Gastroesophageal sphincter (tissue), 4 donors: Measurements from ENCODE around the gene SHH. TPM values are rescaled to one million over a fixed set of nuclear protein-coding genes. Genes with fewer than 3 reads are reported as not detected.
A peak's percentile ranks its signal among the peaks of the same experiment; 100 is the strongest.

Experiments
- ATAC-seq: fragments of 150-250 bp; one replicate; pipeline ENCODE4 v1.9.1; 2016; ENCODE audit warnings: mild to moderate bottlenecking, moderate library complexity
- H3K27ac ChIP-seq, 4 donors: fragments of 200-600 bp; sonication (generic) in 3 of 4; 1 replicate in 3 of 4; 2 replicates in 1 of 4; pipeline ENCODE4 v1.5.1; 2016 to 2019
- H3K27me3 ChIP-seq: fragments of 200-600 bp; sonication (generic); one replicate; pipeline ENCODE4 v1.5.1; 2019
- H3K36me3 ChIP-seq, 2 donors: fragments of 200-600 bp; sonication (generic); one replicate each; pipeline ENCODE4 v1.5.1; 2019; ENCODE audit warnings: control low read depth in 1 of 2
- H3K4me1 ChIP-seq, 3 donors: fragments of 200-600 bp; sonication (generic); 1 replicate in 2 of 3; 2 replicates in 1 of 3; pipeline ENCODE4 v1.5.1; 2016 to 2019; ENCODE audit warnings: control low read depth in 2 of 3
- H3K4me3 ChIP-seq, 2 donors: fragments of 200-600 bp; sonication (generic); one replicate each; pipeline ENCODE4 v1.5.1; 2019; ENCODE audit warnings: mild to moderate bottlenecking in 1 of 2, moderate library complexity in 1 of 2
- H3K9me3 ChIP-seq, 3 donors: fragments of 200-600 bp; sonication (generic); one replicate each; pipeline ENCODE4 v1.5.1; 2017 to 2019; ENCODE audit warnings: control low read depth in 2 of 3
- CTCF ChIP-seq, 4 experiments: fragments of 200-600 bp in 2 of 4; fragments of 450-650 bp in 2 of 4; sonication (generic) in 1 of 4; IDR thresholded peaks; one replicate each; pipeline ENCODE4 v1.5.1; 2017 to 2019; ENCODE audit warnings: antibody characterized with exemption in 4 of 4, mild to moderate bottlenecking in 2 of 4, moderate library complexity in 2 of 4
- EP300 ChIP-seq: sonication (generic); formaldehyde crosslinking; IDR thresholded peaks from one replicate; pipeline ENCODE4 v1.6.1; 2017; ENCODE audit warnings: antibody characterized with exemption, mild to moderate bottlenecking
- POLR2A ChIP-seq, 2 donors: fragments of 450-650 bp; IDR thresholded peaks; one replicate each; pipeline ENCODE4 v1.6.1; 2017; ENCODE audit warnings: antibody characterized with exemption in 2 of 2, mild to moderate bottlenecking in 2 of 2, moderate library complexity in 1 of 2
- POLR2AphosphoS5 ChIP-seq: sonication (generic); formaldehyde crosslinking; IDR thresholded peaks from one replicate; pipeline ENCODE4 v1.6.1; 2017; ENCODE audit warnings: antibody characterized with exemption
- WGBS, 2 donors: methylation state at CpG; one replicate each; pipeline ENCODE4 v1.1.5; 2018; ENCODE audit warnings: low coverage in 1 of 2; 5-methylcytosine and 5-hydroxymethylcytosine counted together
- total RNA-seq, 4 donors: library from RNA; depleted of rRNA; stranded (reverse); fragments of >200 nt; gene quantifications; one replicate each; pipeline ENCODE4 v1.1.0, GENCODE V29; 2016

The SHH gene
- total RNA-seq, 4 donors from 2014 or later: 0.08 TPM; not detected in 3

DNA sequence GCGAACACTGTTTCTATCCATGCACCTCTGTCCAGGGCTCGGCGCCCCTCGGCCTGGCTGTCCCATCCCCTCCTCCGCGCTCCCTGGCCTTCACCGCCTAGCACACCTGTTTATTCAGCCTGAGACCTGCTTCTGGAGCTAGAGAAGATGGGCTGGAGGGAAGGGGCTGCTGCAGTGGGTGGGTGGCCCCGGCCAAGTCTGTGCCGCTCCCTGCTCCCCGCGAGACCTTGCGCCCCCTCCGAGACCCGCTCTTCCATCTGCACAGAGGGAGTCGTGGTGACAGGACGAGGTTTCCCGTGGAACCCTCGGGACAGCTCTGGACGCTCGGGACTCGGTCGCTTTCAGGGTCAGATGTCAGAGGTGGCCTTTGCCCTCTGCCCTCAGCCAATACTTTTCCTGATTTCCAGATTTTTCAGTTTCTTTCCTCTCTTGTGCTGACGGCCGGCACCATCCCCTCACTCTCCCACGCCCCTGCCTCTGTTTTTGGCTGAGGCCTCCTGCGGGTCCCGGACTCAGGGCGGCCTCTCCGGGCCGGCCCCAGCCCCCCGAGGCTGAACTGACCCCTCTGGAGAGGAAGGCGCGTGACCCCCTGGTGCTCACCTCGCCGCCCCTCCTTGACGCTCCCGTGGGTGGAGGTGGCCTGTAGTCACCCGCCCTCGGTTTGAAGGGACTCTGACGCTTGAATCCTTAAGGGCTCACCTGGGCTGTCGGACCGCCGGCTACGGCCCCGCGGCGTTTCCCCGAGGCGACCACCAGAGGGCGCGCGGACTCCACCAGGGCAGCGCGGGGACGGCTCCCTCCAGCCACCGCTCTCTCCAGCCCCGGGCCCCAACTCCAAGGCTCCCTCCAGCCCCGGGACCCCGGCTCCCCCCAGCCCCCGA, 15.6 kb downstream of the SHH start:
- peaks cover 0 to 10% (median 5%) of the 10 kb centered on the region in 3 donors for H3K4me1 ChIP-seq
- peak overlapping the region in 1 of 2 donors; percentile 14 for H3K4me3 ChIP-seq
- no peaks in the 10 kb centered on the region for H3K9me3 ChIP-seq
- 13 to 80% methylated on average over 1 to 19 of the region's 60 CpGs for WGBS, 2 donors
- peak in 3 of 4 experiments; percentile 77 to 97 (median 77) for TF ChIP-seq CTCF (IDR thresholded peaks at IDR 0.05)
- no peak for TF ChIP-seq POLR2AphosphoS5
- ATAC-seq: peak; percentile 59
- no peak overlapping the region for H3K27ac ChIP-seq
- H3K36me3 ChIP-seq: no peaks in the 10 kb centered on the region
- H3K27me3 ChIP-seq: peaks cover 72% of the 10 kb centered on the region

DNA sequence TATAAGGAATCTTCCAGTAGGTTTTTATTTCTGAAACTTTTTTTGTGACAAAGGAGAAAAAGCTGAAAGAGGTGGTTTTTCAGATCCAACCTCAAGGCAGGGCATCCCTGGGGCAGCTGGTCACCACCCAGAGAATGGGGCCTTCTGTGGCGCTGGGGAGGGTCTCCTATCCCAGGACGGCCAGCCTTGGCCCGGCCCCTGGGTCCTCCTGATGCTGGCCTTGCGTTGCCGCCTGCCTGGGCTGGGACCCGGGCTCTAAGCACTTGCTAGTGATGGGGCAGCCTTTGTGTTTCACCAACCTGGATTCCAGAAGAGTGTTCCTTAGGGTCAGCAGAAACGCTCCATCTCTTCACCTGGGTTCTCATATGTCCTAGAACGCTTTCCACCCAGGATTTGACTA, 16.3 kb downstream of the SHH start:
- no peaks in the 10 kb centered on the region for H3K36me3 ChIP-seq
- H3K9me3 ChIP-seq: no peaks in the 10 kb centered on the region
- peaks cover 0 to 10% (median 5%) of the 10 kb centered on the region in 3 donors for H3K4me1 ChIP-seq
- H3K4me3 ChIP-seq: no peak overlapping the region
- ATAC-seq: no peak
- H3K27ac ChIP-seq: no peak overlapping the region
- peaks cover 72% of the 10 kb centered on the region for H3K27me3 ChIP-seq
- 70 to 80% methylated on average over 2 to 5 of the region's 8 CpGs for WGBS, 2 donors
- TF ChIP-seq POLR2AphosphoS5 (no peak), CTCF (IDR thresholded peaks at IDR 0.05) (no peak), POLR2A (IDR thresholded peaks at IDR 0.05) (no peak), EP300 (no peak)

DNA sequence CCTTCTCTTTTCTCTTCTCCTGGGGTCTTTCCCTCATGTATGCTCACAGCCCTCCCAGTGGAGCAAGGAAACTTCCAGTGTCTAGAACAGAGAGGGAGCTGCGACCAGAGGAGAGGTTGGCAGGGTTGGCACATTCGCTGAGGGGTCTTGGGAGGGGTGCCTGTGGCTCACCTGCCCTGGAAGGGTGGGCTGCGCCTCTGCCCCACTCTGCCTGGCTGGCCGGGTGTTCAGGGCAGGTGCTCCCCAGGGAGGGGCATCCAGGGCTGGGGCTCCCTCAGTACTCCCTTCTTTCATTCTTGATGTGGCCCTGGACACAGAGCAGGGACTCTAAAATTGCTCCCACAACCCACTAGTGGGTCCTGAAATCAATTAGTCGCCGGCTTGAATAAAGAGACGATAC, 16.9 kb downstream of the SHH start:
- H3K4me3 ChIP-seq: no peak overlapping the region
- no peaks in the 10 kb centered on the region for H3K9me3 ChIP-seq
- no peak overlapping the region for H3K27ac ChIP-seq
- no peaks in the 10 kb centered on the region for H3K36me3 ChIP-seq
- whole genome bisulfite sequencing, 2 donors: 87% methylated on average over 3 of the region's 7 CpGs; no CpG with 5 or more reads in 1 of the 2 donors
- peaks cover 67% of the 10 kb centered on the region for H3K27me3 ChIP-seq
- no peak for TF ChIP-seq POLR2AphosphoS5
- TF ChIP-seq POLR2A (IDR thresholded peaks at IDR 0.05): no peak
- TF ChIP-seq EP300: no peak
- no peak for TF ChIP-seq CTCF (IDR thresholded peaks at IDR 0.05)
- ATAC-seq: no peak
- H3K4me1 ChIP-seq: peaks cover 0 to 10% (median 5%) of the 10 kb centered on the region in 3 donors

- WGBS, 2 donors: 62% methylated on average over 3 of the region's 9 CpGs; no CpG with 5 or more reads in 1 of the 2 donors
Observed at GRCh38 chr7:155794196-155794595, 18.1 kb downstream of the SHH start.

More at GRCh38 chr7:155794196-155794595, 18.1 kb downstream of the SHH start:
- H3K27me3 ChIP-seq: peaks cover 62% of the 10 kb centered on the region
- H3K9me3 ChIP-seq: no peaks in the 10 kb centered on the region
- H3K4me3 ChIP-seq: no peak overlapping the region
- TF ChIP-seq EP300: no peak
- no peak for TF ChIP-seq CTCF (IDR thresholded peaks at IDR 0.05)
- TF ChIP-seq POLR2A (IDR thresholded peaks at IDR 0.05): no peak
- TF ChIP-seq POLR2AphosphoS5: no peak
- ATAC-seq: no peak
- peaks cover 0 to 10% (median 5%) of the 10 kb centered on the region in 3 donors for H3K4me1 ChIP-seq
- no peaks in the 10 kb centered on the region for H3K36me3 ChIP-seq
- H3K27ac ChIP-seq: no peak overlapping the region
